KMS-11 (cell line): ENCODE results near the gene ST6GALNAC4.

Experiments used
- H2AFZ ChIP-seq: fragments of 200-600 bp; sonication (generic); 2 replicates; pipeline ENCODE4 v1.6.1; 2016; ENCODE audit warnings: antibody characterized with exemption, mixed run types, low read depth
- H3K27ac ChIP-seq: fragments of 200-600 bp; sonication (generic); 2 replicates; pipeline ENCODE4 v1.6.1; 2016; ENCODE audit warnings: mild to moderate bottlenecking, mixed run types
- H3K27me3 ChIP-seq: fragments of 200-600 bp; sonication (generic); 2 replicates; pipeline ENCODE4 v1.6.1; 2017; ENCODE audit warnings: mild to moderate bottlenecking, low read depth, mixed run types, moderate library complexity; ENCODE audit not compliant: insufficient read depth
- H3K36me3 ChIP-seq: fragments of 200-600 bp; sonication (generic); 2 replicates; pipeline ENCODE4 v1.6.1; 2017; ENCODE audit warnings: mild to moderate bottlenecking, mixed run types; ENCODE audit not compliant: insufficient read depth
- H3K4me1 ChIP-seq: fragments of 200-600 bp; sonication (generic); 2 replicates; pipeline ENCODE4 v1.6.1; 2016; ENCODE audit warnings: mild to moderate bottlenecking, low read depth, mixed run types; ENCODE audit not compliant: poor library complexity, severe bottlenecking
- H3K4me2 ChIP-seq: fragments of 200-600 bp; sonication (generic); 2 replicates; pipeline ENCODE4 v1.7.0; 2016; ENCODE audit warnings: mild to moderate bottlenecking, mixed run types
- H3K4me3 ChIP-seq: fragments of 200-600 bp; sonication (generic); IDR thresholded peaks from 2 replicates; pipeline ENCODE4 v1.6.1; 2017; ENCODE audit warnings: low read depth, low read length, mixed read lengths; ENCODE audit not compliant: insufficient read depth
- H3K79me2 ChIP-seq: fragments of 200-600 bp; sonication (generic); 2 replicates; pipeline ENCODE4 v1.6.1; 2016; ENCODE audit warnings: low read depth, mixed run types; ENCODE audit not compliant: insufficient read depth
- H3K9ac ChIP-seq: fragments of 200-600 bp; sonication (generic); 2 replicates; pipeline ENCODE4 v1.6.1; 2016; ENCODE audit warnings: mild to moderate bottlenecking, mixed run types
- H4K20me1 ChIP-seq: fragments of 200-600 bp; sonication (generic); 2 replicates; pipeline ENCODE4 v1.6.1; 2016; ENCODE audit warnings: mild to moderate bottlenecking, mixed run types; ENCODE audit not compliant: insufficient read depth
- CTCF ChIP-seq: fragments of 200-600 bp; sonication (generic); conservative IDR thresholded peaks from 2 replicates; pipeline ENCODE4 v1.6.1; 2017; ENCODE audit warnings: low read depth, mild to moderate bottlenecking, antibody characterized with exemption, low read length, moderate library complexity, mixed read lengths

Gene ST6GALNAC4

DNA sequence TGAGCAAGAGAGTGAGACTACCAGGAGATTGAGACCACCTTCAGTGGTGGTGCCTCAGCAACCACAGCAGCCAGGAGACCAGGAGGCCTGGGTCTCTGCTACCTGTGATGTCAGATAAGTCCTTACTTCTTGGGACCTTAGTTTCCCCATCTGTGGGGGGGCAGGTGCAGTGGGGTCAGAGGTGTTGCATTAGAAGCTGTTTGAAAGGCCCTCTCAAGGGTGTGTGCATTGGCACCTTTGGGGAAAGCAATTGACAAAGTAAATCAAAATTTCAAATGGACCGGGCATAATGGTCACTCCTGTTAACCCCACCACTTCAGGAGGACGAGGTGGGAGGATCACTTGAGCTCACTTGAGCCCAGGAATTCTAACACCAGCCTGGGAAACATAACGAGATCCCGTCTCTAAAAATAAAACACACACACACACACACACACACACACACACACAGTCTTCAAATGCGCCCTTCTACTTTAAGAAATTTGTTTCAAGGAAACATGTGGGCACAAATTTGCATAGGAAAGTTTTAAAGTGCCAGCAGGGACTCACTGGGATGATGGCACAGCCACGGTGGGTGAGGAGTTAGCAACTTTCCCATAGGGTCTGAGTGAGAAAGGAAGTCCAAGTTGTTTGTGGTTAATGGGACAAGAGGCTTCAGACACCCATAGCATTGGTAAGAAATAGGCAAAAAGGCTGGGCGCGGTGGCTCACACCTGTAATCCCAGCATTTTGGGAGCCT, 38.0 kb downstream of the ST6GALNAC4 start:
- Histone ChIP-seq H3K4me2 (no peak overlapping the region), H3K27me3 (no peaks in the 10 kb centered on the region), H4K20me1 (no peaks in the 10 kb centered on the region), H3K4me3 (no peak overlapping the region), H3K79me2 (no peaks in the 10 kb centered on the region), H3K9ac (no peak overlapping the region), H2AFZ (no peak overlapping the region), H3K27ac (no peak overlapping the region), H3K4me1 (no peaks in the 10 kb centered on the region), H3K36me3 (no peaks in the 10 kb centered on the region)
- TF ChIP-seq CTCF: no peak

- H3K4me2 ChIP-seq: no peak overlapping the region
- H3K4me1 ChIP-seq: no peaks in the 10 kb centered on the region
- no peak overlapping the region for H3K4me3 ChIP-seq
- H3K27ac ChIP-seq: no peak overlapping the region
- no peaks in the 10 kb centered on the region for H3K27me3 ChIP-seq
- TF ChIP-seq CTCF: no peak
- H4K20me1 ChIP-seq: no peaks in the 10 kb centered on the region
- no peaks in the 10 kb centered on the region for H3K79me2 ChIP-seq
- no peaks in the 10 kb centered on the region for H3K36me3 ChIP-seq
- no peak overlapping the region for H2AFZ ChIP-seq
- no peak overlapping the region for H3K9ac ChIP-seq
Observed at GRCh38 chr9:127878001-127878651, 38.7 kb downstream of the ST6GALNAC4 start.

DNA sequence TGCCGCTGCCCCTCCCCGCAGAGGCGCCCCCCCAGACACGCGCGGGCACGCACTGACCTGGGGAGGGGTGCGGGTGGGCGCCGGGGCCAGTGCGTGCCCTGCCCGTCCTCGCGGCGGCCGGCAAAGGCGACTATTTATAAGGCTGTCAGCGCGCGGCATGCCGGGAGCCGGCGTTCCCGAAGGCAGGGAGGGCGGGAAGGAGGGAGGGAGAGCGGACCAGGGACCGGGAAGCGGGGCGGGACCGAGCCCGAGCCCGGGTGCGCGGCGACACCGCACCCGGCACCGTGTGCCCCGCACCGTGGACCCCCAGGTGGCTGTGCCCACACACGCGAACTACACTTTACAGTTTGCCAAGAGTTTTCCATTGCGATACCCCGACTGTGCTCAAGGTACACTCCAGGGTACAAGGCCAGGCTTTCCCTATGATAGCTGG, 39.3 kb downstream of the ST6GALNAC4 start, which contains the start of gene AK1:
TSS of gene AK1 (minus strand) at position 110 of the 433 bp plus-strand sequence. CDS start 3,058 bp downstream, outside the sequence.
- no peaks in the 10 kb centered on the region for H4K20me1 ChIP-seq
- H3K4me2 ChIP-seq: no peak within 1 kb of the TSS
- H3K79me2 ChIP-seq: no peaks in the 10 kb centered on the region
- no peak within 1 kb of the TSS for H2AFZ ChIP-seq
- no peak for TF ChIP-seq CTCF
- H3K9ac ChIP-seq: no peak within 1 kb of the TSS
- H3K27ac ChIP-seq: no peak within 1 kb of the TSS
- no peaks in the 10 kb centered on the region for H3K4me1 ChIP-seq
- no peak within 1 kb of the TSS for H3K4me3 ChIP-seq
- no peaks in the 10 kb centered on the region for H3K36me3 ChIP-seq
- H3K27me3 ChIP-seq: no peaks in the 10 kb centered on the region

DNA sequence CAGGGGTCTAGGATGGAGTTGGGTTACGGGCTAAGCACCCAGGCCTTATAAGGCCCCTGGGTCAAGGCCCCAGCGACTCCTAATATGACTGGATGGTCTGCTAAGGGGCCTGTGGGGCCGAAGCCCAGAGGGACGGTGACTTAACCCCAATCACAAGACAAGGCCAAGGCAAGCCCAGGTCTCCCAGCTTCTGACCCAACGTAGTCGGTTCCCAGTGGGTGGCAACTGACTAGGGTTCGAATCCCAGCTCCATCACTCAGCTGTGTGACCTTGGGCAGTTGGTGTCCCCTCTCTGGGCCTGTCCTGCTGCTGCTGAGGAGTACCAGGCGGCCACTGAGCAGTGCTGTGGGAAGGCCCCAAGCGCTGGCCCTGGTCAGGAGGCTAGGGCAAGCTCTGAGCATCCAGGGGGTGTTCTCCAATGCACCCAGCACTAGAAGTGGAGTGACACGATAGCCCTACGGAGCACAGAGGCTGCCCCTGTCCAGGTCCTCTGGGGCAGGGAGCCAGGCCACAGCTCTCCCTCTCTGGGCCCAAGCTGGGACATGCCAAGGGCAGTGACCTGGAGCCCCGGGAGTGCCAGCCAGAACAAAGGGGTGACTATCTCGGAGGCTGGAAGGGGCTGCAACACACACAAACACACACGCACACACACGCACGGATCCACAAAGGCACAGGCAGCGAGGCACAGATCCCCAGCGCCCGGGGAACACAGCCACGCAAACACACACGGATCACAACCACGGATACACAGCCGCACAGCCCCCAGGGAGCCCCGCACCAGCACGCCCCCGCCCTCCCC, 39.9 kb downstream of the ST6GALNAC4 start:
- no peak overlapping the region for H3K4me3 ChIP-seq
- H3K9ac ChIP-seq: no peak overlapping the region
- TF ChIP-seq CTCF: no peak
- H3K79me2 ChIP-seq: no peaks in the 10 kb centered on the region
- H3K4me2 ChIP-seq: no peak overlapping the region
- H2AFZ ChIP-seq: no peak overlapping the region
- H3K4me1 ChIP-seq: no peaks in the 10 kb centered on the region
- H3K27ac ChIP-seq: no peak overlapping the region
- H3K27me3 ChIP-seq: no peaks in the 10 kb centered on the region
- no peaks in the 10 kb centered on the region for H3K36me3 ChIP-seq
- H4K20me1 ChIP-seq: no peaks in the 10 kb centered on the region
